Measurements from ENCODE around the gene MAD1L1.

Gene MAD1L1

DNA sequence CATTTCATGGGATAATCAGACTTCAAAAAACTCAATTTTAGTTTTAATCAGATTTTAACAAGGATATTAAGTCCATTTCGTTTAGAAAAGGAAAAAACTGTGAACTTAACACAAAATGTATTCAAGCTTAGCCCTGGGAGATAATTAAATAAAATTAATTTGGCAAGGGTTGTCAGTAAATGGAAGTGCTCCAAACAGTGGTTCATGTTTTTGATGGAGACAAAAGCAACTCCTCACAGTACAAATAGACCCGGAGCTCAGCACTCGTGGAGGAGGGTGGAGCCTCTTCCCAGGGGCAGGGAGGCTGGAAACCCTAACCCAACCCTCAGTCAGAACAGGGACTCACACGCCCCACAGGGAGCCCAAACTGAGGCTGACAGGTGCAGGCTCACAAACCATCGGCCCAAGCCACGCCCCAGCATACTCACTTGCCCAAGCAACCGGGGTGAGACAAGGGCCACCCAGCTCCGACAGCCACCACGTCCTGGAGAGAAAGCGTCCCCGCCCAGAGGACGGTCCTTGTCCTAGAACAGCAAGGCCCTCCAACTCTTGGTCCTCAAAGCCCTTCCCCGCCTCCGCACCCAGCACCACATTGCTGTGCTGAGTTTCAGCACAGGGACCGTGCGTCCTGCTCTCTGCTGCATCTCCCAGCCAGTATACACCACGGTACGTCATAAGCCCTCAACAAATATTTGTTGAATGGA, 39.8 kb downstream of the MAD1L1 start:
- TF ChIP-seq, protein P1, sequence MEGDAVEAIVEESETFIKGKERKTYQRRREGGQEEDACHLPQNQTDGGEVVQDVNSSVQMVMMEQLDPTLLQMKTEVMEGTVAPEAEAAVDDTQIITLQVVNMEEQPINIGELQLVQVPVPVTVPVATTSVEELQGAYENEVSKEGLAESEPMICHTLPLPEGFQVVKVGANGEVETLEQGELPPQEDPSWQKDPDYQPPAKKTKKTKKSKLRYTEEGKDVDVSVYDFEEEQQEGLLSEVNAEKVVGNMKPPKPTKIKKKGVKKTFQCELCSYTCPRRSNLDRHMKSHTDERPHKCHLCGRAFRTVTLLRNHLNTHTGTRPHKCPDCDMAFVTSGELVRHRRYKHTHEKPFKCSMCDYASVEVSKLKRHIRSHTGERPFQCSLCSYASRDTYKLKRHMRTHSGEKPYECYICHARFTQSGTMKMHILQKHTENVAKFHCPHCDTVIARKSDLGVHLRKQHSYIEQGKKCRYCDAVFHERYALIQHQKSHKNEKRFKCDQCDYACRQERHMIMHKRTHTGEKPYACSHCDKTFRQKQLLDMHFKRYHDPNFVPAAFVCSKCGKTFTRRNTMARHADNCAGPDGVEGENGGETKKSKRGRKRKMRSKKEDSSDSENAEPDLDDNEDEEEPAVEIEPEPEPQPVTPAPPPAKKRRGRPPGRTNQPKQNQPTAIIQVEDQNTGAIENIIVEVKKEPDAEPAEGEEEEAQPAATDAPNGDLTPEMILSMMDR (IDR thresholded peaks at IDR 0.05; ENCODE audit: low read length, missing control alignments), result no peak
- H3K4me3 ChIP-seq (replicated peaks; ENCODE audit: low read depth, low read length), result no peak overlapping the region
- no peak for DNase-seq (ENCODE audit: low read depth)

DNA sequence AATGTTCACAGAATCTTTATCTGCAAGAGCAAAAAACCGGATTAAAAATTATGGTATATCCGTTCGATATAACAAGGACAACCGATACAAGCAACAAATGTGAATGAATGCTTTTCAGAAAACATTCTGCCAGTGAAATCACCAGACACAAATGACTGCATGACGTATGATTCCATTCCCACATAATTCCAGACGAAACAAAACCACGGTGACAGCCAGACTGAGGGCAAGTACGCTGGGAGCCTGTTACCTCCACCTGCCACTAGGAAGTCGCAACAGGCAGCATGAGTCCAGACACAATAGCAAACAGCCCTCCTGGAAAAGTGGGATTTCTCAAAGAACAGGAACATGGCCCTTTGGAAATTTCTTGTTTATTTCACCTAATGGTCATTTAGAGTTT, 41.7 kb downstream of the MAD1L1 start:
- TF ChIP-seq, protein P1 (IDR thresholded peaks at IDR 0.05; ENCODE audit: low read length, missing control alignments), result no peak
- H3K4me3 ChIP-seq (replicated peaks; ENCODE audit: low read depth, low read length), result no peak overlapping the region
- no peak for DNase-seq (ENCODE audit: low read depth)

DNA sequence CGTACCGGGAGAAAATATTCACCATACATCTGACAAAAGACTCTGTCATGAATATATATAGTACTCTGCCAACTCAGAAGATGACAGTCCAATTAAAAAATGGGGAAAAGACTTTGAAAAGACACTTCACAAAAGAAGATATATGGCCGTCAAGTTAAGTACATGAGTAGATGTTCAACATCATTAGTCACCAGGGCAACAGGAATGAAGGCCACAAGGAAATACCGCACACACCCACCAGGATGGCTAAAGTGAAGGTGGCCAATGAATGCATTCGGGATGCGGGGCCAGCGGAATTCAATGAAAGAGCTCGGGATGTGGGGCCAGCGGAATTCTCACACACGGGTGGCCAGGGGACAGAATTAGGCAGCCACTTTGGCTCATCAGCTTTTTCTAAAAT, 42.2 kb downstream of the MAD1L1 start:
- H3K4me3 ChIP-seq (replicated peaks; ENCODE audit: low read depth, low read length), result no peak overlapping the region
- TF ChIP-seq, protein P1 (IDR thresholded peaks at IDR 0.05; ENCODE audit: low read length, missing control alignments), result no peak
- peak; percentile 16 for DNase-seq (ENCODE audit: low read depth)

DNA sequence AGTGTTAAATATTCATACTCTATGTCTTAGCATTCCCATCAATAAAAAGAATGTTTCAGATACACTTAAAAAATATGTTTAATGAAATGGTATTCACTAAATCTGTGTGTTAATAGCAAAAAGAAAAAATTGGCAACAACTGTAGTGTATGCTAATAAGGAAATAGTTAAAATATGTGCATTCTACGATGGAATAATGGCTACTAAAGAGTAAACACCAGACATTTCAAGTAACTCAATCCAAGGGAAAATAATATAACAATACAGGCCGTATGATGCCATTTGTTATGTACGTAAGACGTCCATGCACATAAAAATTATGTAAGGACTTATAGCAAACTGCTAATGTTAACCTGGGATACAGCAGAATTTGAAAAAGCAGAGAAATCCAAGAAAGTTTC, 46.6 kb downstream of the MAD1L1 start:
- H3K4me3 ChIP-seq (replicated peaks; ENCODE audit: low read depth, low read length), result no peak overlapping the region
- TF ChIP-seq, protein P1 (IDR thresholded peaks at IDR 0.05; ENCODE audit: low read length, missing control alignments), result no peak
- no peak for DNase-seq (ENCODE audit: low read depth)

DNA sequence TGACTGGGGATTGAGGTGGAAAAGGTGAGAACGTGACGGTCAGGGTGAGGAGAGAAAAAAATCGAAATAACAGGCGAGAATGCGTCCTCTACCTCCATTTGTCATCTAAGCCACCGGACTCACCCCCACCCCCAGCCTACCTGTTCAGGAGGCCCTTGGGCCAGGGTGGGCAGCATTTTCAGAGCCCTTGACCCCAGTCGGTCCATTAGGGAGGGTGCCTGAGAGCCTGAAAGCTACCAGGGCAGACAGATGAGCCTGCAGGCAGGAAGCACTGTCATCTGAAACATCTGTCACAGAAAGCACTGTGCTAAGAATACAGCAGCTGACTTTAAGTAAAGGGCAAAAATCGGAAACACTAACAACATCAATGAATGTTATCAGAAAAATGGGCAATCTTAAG, 47.0 kb downstream of the MAD1L1 start:
- TF ChIP-seq, protein P1 (IDR thresholded peaks at IDR 0.05; ENCODE audit: low read length, missing control alignments), result no peak
- H3K4me3 ChIP-seq (replicated peaks; ENCODE audit: low read depth, low read length), result no peak overlapping the region
- DNase-seq (ENCODE audit: low read depth), result no peak

DNA sequence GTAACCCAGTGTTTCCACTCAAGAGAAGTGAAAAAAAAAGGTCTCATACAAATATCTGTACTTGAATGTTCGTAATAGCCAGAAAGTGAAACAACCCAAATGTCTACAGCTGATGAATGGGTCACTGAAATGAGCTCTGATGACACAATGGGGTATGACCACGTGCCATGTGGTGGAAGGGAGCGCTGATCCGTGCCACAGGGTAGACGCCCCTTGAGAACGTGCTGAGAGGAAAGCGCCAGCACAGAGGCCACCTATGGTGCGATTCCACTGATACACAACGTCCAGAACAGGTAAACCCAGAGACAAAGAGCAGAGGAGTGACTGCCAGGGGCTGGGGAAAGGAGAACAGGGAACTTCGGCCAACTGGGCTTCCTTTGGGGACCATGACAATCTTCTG, 50.3 kb downstream of the MAD1L1 start:
- TF ChIP-seq, protein P1 (IDR thresholded peaks at IDR 0.05; ENCODE audit: low read length, missing control alignments), result no peak
- no peak overlapping the region for H3K4me3 ChIP-seq (replicated peaks; ENCODE audit: low read depth, low read length)

More for the DNA sequence above, 50.3 kb downstream of the MAD1L1 start:
- DNase-seq (ENCODE audit: low read depth), result no peak
